DMS 273 (cell line): ENCODE results near the gene TJP3.
A peak's percentile ranks its signal among the peaks of the same experiment; 100 is the strongest.
"Not testable (repeated sequence)": the region's sequence is repeated elsewhere in the genome, so short reads cannot be mapped to it uniquely, and the experiment has no call there.

Source experiments
- DNase-seq: peaks from one replicate; lab custom pipeline; 2025; ENCODE audit not compliant: unreplicated experiment; lab: John Stamatoyannopoulos, UW

Gene TJP3

GRCh38 chr19:3708207-3708931 lies at the start of gene TJP3:
Gene TJP3 (plus strand): TSS chr19:3708384. CDS start chr19:3728433, 20,049 bp downstream.
- DNase-seq: peak; percentile 44

- no peak for DNase-seq
Measured at GRCh38 chr19:3658870-3659745, 49.1 kb upstream of the TJP3 start.

- DNase-seq: no peak
Measured at GRCh38 chr19:3659746-3660112, 48.5 kb upstream of the TJP3 start.

GRCh38 chr19:3660493-3661219 lies 47.5 kb upstream of the TJP3 start:
- peak; percentile 78 for DNase-seq

GRCh38 chr19:3661284-3662238 lies 46.6 kb upstream of the TJP3 start:
- no peak for DNase-seq

GRCh38 chr19:3663838-3664237 lies 44.3 kb upstream of the TJP3 start:
- DNase-seq: no peak

GRCh38 chr19:3664879-3665642 lies 43.1 kb upstream of the TJP3 start:
- DNase-seq: no peak

GRCh38 chr19:3665681-3666544 lies 42.3 kb upstream of the TJP3 start:
- DNase-seq: peak; percentile 55

GRCh38 chr19:3666545-3666856 lies 41.7 kb upstream of the TJP3 start:
- DNase-seq: not testable (repeated sequence)

- no peak for DNase-seq
Measured at GRCh38 chr19:3667037-3667638, 41.0 kb upstream of the TJP3 start.

GRCh38 chr19:3667766-3668165 lies 40.4 kb upstream of the TJP3 start:
- no peak for DNase-seq

- DNase-seq: no peak
Measured at GRCh38 chr19:3668331-3669081, 39.7 kb upstream of the TJP3 start.

GRCh38 chr19:3669082-3669946 lies 38.9 kb upstream of the TJP3 start:
- DNase-seq: no peak

GRCh38 chr19:3669947-3670795 lies 38.0 kb upstream of the TJP3 start:
- peak; percentile 45 for DNase-seq

GRCh38 chr19:3670796-3671679 lies 37.1 kb upstream of the TJP3 start:
- no peak for DNase-seq
